ENCODE data around the gene PID1.

Gene PID1, protein sequence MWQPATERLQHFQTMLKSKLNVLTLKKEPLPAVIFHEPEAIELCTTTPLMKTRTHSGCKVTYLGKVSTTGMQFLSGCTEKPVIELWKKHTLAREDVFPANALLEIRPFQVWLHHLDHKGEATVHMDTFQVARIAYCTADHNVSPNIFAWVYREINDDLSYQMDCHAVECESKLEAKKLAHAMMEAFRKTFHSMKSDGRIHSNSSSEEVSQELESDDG

DNA sequence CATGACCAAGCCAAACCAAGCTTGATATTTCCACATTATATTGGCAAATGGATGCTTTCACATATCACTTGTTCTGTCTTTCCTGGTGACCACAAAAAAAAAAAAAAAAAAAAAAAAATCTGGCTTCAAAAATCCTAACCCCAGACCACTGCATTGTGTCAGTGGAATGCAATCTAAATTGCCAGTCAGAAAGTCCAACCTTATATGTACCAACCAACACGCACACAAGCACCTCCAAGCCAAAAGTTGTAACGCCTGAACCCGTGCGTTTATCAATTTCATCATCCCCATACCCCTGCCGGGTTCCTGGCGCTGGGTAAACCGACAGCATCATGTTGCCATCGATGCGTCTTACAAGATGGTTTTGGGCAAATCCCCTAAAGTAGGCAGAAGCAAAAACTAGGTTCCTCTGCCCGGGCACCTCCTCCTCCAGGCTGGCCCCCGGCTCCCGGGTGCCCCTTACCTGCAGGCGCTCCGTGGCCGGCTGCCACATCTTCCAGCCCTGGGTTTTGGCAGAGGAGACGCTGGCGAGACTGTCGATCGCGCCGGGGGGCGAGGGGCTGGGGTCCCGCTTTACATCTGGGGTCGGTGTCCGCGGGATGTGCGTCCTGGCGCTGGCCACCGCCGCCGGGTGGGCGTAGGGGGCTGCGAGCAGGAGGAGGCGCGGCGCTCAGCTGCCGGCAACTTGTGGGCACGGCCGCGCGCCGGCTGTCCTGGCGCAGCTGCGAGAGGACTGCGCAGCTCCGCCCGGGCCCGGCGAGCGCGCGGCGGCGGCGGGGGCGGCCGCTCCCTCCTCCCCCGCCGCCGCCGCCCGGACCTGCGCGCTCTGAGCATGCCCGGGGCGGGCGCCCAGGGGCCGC lies at the start of gene PID1:
Gene PID1, minus strand, starts transcription at position 737 of the 860 bp plus-strand sequence. Its CDS starts 244 bp downstream, at position 493.
- H3K4me3 ChIP-seq (ENCODE audit: low read depth, low read length), result peak within 1 kb of the TSS; percentile 63

DNA sequence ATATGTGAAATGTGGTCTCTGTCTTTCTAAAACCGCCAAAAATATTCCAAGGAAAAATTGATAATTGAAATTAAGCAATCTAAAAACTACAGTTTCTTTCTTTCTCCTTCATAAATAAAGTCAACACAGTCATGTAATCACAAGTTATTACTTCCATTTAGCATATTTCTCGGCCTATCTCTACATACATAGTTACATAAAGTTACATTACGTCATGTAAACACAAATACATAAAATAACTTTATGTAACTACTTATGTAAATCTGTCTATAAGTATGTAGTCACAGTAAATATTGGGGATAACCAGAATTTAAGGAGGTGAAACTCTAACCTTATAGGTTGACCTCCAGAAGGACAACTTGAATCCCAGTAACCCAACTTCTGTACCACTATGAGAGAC lies 48.5 kb upstream of the PID1 start:
- H3K4me3 ChIP-seq (ENCODE audit: low read depth, low read length), result no peak overlapping the region

DNA sequence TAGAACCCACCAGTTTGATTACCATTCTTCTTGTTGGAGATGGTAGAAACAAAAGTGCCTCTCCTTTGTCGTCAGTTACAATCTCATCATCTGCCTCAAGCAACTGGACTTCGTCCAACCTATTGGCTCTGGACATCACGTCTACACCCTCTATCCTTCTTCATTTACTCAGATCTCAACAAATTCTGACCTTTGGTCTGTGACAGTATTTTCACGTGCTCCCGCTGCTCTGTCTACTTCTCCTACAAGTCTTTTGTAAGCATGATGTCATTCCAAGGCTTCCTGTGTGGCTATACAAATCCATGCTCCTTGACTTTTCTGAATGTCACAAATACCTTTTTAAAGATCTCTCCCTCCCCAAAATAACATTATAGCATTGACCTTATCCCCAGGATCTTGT lies 43.0 kb upstream of the PID1 start:
- no peak overlapping the region for H3K4me3 ChIP-seq (ENCODE audit: low read depth, low read length)

DNA sequence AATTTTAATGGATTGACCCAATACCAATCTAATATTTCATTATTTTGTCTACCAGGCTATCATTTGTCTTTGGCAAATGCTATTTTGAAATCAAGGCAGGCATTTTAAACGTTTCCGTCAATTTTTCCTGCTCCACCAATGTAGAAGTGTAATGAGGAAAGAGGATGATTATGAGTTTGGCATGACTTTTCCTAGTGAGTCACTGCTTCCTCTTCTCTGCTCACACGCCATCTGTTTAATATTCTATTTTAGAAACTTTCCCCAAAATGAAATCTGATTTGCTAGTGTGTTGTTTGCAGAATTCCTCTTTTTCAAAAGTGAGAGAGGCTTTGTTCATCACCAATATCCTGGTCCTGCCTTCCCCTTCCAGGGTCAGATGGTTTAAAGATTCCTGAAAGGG lies 42.5 kb upstream of the PID1 start:
- no peak overlapping the region for H3K4me3 ChIP-seq (ENCODE audit: low read depth, low read length)

DNA sequence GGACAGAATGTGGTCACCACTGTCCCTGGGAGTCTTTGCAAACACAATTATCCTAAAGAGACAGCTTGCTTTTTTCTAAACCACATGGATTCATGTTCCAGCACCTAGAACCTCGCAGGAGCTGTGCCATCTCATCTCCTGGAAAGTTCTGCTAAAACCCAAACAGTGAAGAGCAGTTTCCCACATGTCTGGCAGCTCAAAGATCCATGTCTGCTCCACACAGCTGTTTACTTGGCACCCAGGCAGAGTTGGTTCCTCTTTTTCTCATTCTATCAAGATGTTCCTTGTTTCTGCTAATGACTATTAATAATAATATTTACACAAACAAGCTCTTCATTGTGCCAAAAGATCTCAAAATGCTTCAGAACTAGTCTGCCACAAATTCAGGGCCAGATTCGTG lies 30.1 kb upstream of the PID1 start:
- no peak overlapping the region for H3K4me3 ChIP-seq (ENCODE audit: low read depth, low read length)

DNA sequence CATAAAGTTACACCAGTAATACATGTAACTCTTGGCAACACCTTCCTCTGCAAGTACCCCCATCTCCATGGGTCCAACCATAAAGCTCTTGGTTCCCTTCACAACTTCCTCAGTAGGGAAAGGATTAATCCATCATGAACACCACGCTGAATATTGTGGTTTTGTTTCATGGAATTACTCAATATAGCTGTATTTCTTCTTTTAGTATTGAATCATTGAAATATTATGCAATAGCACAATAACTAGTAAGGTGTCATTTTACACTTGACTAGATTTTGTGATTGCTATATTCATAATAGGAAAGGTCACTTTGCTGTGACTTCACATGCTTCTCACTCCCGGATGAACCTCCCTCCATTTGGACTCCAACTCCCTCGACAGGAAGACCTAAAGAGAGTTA lies 29.7 kb upstream of the PID1 start:
- H3K4me3 ChIP-seq (ENCODE audit: low read depth, low read length), result no peak overlapping the region

DNA sequence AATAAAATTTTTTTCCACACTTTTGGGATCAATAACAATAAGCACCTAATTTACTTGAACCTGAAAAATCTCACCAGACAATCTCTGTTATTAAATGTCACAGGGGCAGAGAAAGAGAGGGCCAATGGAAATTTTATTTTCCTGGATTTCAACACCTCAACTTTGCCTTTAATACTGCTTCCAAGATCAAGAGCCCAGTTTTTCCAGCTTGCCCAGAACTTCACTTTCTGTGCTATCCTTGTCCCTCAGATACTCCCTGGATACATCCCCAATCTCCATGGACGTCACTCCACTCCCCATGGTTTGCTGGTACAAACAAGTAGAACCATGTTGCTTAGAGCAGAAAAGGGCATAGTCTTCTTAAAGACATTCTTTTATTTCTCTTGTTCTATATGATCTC lies 29.3 kb upstream of the PID1 start:
- H3K4me3 ChIP-seq (ENCODE audit: low read depth, low read length), result no peak overlapping the region

DNA sequence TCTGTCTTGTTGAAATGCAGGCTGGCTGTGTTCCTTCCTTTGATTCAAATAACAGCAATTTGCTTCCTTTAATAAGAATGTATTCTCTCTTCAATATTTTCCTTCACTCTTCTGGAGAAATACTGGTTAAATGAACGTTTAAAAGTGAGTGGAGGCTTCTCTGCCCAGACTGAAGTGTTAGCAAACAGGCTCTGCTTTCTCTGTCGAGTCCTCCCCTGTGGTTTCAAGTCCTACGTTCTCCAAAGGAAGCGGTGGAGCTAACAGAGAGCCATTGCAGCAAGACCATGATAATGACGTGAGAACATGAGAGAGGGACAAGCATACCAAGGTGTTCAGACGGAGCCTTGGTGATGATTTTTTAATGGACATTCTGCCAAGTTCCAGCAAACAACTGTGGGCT lies 26.2 kb upstream of the PID1 start:
- H3K4me3 ChIP-seq (ENCODE audit: low read depth, low read length), result no peak overlapping the region

DNA sequence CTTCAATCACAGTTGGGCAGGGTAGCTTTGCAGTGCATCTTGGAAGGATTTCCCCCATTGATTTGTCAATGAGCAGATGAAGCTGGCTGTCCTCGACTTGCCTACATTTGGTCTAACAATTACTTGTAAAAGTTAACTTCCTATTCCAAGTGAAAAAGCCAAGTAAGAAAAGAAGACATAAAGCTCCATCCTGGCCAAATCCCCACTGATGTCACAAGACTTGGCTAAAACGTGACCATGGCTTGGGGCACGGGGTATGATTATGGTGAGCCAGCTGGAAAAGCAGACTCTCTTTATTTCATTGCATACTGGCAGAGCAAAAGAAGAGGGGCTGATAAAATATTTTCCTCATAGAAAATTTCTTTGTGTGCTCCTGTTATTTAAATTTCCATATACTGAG lies 25.4 kb upstream of the PID1 start:
- H3K4me3 ChIP-seq (ENCODE audit: low read depth, low read length), result no peak overlapping the region

DNA sequence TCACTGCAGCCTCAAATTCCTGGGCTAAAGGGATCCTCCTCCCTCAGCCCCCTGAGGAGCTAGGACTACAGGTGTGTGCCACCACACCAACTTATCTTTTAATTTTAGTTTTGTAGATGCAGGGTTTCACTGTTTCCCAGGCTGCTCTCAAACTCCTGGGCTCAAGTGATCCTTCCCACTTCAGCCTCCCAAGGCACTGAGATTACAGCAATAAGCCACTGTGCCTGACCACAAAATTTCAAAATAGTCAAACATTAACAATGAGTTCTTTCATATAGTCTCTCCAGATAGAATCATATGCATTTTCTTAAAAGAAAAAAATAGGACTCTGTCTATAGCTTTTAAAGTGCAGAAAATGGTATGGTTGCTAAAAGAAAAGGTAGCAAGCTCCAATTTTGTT lies 24.9 kb upstream of the PID1 start:
- no peak overlapping the region for H3K4me3 ChIP-seq (ENCODE audit: low read depth, low read length)

DNA sequence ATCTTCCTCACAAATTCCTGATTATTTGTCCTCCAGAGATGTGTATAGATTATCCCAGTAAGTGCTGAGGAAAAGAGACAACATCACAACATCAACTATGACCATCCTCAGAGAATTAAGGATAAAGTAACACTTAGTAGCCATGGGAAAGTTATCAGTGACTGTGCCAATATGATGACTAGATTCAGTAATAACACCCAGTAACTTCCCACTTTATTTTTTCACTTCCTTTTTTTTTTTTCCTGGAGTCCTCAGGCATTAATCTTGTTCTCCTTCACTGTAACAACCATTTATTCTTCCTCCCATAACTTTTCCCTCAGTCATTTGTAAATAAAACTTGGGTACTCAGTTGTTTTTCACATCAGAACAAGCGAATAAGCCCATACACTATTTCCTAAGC lies 16.7 kb upstream of the PID1 start:
- H3K4me3 ChIP-seq (ENCODE audit: low read depth, low read length), result no peak overlapping the region

DNA sequence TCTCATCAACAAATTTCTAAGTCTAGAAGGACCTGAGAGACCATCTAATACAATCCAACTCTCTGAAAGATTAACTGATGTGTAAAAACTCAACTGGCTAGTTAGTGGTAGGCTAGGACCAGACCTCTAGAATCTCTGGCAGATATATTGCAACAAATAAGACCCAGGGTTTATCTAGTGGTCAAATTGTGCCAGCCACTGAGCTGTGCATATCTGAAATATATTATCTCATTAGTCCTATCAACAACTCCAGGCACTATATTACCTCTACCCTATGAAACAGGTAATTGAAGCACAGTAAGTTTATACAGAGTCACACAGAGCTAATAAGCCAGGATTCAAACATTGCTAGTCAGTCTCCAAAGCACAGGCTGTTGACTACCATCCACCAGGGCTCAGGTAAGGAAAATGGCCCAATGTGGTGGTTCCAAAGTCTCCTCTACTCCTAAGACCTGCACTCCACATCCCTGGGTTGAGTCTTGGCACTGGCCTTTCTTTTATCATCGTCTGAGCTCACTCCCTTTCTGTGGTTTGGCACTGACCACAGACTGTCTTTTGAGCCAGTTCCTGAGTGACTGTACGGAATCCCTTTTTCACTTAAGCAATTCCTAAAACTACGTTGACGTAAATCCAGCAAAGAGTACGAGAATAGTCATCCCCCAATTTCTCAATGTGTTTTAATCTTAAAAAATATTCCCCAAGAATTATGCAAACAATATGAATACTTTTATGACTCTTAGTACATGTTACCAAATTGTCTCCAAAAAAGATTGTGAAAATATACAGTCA lies 11.9 kb upstream of the PID1 start:
- H3K4me3 ChIP-seq (ENCODE audit: low read depth, low read length), result no peak overlapping the region

DNA sequence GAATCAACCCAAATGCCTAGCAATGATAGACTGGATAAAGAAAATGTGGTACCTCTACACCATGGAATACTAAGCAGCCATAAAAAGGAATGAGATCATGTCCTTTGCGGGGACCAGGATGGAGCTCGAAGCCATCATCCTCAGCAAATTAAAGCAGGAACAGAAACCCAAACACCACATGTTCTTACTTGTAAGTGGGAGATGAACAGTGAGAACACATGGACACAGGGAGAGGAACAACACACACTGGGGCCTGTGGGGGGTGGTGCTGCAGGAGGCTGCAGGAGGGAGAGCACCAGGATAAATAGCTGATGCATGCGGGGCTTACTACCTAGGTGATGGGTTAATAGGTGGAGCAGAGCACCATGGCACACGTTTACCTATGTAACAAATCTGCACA lies 8.4 kb upstream of the PID1 start:
- no peak overlapping the region for H3K4me3 ChIP-seq (ENCODE audit: low read depth, low read length)

DNA sequence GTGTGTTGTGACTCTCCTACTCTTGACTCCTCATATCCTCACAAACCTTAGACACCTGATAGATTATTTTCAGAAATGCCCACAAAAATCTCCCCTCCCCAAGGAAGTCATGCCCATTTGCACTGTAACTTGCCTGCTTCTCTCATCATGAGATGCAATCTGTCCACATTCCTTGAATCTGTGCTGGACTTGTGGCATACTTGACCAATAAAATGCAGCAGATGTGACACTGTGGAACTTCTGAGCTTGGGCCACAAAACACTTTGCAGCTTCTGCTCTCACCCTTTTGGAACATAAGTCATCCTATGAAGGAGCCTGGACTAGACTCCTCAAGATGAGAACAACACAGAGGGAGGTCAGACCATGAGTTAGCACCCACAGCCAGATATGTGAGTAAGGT lies 4.4 kb upstream of the PID1 start:
- no peak overlapping the region for H3K4me3 ChIP-seq (ENCODE audit: low read depth, low read length)

DNA sequence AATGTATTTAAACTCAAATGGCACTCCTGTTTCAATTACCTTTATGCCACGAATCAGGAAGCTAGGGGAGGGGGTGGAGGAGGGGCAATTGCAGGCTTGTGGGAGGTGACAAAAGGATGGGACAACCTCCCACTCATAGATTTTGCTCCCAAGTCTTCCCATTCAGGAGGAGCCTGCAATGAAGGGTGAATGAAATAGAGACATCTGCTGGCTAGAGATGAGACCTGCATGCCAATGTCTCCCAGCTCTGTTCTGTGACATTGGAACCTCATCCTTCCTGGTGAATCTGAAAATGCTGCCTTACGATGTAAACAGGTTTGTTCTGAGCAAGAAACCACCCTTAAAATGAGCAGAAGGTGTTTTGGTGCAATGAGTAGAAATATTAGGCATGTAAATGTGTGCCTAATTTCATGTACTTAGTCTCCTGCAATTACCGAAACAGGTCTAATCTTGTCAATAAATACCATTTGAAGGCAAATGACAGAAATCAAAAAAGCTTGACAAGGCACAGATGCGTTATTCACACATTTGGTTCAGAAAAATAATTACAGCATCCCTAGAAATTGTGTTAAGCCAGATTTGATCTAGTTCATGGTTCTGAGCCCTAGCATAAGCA lies 2.7 kb upstream of the PID1 start:
- no peak overlapping the region for H3K4me3 ChIP-seq (ENCODE audit: low read depth, low read length)

DNA sequence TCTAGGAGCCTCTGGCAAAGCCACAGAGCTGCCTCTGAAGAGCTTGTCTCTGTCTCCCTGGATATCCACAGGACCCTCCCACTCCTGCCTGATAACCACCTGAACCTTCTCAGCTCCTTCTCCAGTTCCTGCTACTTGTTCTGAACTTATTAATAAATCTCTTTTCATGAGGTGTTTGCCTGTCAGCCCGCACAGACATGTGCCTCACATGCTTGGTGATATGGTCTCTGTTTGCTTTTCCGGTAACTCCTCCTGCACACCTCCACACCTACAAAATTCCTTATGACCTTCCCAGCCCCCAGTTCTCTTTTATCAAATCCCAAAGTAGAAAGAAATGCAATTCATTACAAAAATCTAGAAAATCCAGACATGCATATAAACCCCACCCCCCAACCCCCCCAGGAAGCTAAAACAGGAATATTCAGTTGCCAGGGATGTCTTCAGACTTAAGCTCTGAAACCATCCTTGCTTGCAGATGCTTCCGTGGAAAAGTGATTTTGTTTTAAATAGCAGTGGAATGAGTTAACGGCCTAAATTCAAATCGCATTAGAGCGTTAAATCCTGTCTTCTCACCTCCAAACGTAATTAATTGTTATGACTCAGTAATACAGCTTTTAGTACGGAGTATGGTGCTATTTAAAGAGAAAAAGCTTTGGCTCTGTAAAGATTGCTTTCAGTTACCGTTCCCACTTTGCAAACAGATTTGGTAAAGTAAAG lies 2.1 kb upstream of the PID1 start:
- no peak overlapping the region for H3K4me3 ChIP-seq (ENCODE audit: low read depth, low read length)

DNA sequence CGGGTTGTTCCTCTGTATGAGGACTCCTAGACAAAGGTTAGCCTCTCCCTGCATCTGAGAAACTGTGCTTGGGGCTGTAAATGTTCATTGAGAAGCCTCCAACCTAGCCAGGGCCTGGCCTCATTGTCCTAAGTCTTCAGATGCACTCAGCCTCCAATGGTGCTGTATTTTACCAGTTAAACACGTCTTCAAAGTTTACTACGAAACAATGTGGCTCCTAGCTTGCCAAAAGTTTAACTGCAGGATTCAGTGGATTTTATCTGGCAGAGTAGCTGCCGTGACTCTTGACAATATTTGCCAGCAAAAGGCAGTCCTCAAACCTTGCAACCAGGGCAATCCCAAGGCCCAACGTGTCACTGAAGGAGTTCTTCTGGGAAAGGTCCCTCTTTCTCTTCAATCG lies 1.1 kb downstream of the PID1 start:
- no peak overlapping the region for H3K4me3 ChIP-seq (ENCODE audit: low read depth, low read length)

DNA sequence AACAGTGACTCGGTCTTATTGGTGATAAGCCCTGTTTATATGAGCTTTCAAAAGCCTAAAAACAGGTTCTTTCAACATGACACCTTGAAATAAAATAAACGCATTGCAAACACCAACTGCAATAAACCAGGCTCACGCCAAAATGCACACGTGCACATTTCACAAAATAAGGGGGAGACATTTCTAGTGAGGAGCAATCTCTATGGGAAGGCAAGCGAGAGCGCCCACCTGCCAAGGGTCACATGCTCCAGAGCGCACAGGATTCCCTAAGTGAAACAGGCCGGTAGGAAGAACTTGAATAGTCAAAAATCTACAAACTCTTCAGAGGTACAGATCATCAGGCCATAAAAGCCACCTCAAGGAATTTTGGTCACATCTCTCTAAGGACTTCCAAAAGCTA lies 1.9 kb downstream of the PID1 start:
- no peak overlapping the region for H3K4me3 ChIP-seq (ENCODE audit: low read depth, low read length)

DNA sequence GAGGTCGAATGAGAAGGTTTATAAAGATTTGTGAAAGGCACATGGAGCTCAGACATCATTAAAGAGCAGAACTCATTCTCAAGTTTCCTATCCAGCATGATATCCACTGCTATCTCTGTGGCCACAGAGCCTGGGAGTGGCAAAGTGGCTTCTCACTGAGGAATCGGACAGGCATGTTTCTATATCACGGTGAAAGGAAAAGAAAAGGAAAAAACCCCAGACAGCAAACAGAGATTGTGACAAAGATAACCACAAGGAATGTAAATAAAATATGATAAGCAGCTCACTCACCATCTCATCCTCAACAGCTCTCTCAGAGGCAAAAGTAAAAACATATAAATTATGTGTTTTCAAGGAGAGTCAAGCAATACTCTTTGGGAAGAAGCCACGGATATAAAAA lies 2.5 kb downstream of the PID1 start:
- no peak overlapping the region for H3K4me3 ChIP-seq (ENCODE audit: low read depth, low read length)

DNA sequence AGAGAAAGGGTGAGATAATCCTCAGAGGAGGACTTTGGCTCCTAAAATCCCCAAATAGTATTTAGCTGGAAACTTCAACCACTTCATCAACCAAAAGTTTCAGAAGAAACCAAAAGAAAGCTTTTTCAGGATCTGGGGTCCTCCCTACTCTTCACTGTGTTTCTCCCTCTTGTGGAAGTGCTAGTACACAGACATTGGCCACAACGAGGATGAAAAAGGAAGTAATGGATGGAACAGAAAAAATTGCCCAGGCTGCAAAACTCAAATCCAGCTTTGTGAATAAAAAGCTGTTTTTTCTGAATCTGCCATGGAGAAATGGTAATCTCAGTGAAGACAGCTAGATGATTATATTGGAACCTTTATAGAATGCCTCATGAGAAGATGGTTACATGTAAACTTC lies 4.0 kb downstream of the PID1 start:
- no peak overlapping the region for H3K4me3 ChIP-seq (ENCODE audit: low read depth, low read length)

DNA sequence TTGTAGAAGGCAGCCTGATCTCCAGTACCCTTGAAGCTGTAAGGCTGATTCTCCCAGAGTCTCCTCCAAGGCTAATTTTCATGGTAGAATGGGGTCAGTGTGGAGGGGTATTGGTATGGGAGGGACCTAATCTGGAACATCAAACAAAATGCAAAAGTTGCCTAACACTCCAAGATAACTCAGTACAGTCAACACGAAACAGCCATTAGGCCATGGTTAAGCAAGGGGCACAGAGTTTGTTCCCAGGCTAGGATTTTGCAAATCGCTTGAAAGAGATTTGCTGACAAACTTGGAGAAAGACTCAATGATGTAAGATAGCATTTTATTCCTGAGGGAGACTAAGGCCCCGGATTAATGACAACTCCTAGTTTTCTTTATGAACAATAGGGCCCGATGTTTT lies 5.4 kb downstream of the PID1 start:
- H3K4me3 ChIP-seq (ENCODE audit: low read depth, low read length), result no peak overlapping the region

All from iPS-11a (cell line).